HG02973 (cell line): ENCODE results near the gene BOC.

Source experiments
- ATAC-seq: cut with Tn5 transposase; IDR thresholded peaks from one replicate; pipeline ENCODE4 v1.9.1; 2021; ENCODE audit warnings: moderate library complexity; ENCODE audit not compliant: unreplicated experiment

Gene BOC

GRCh38 chr3:113330742-113331141, 119.4 kb downstream of the BOC start:
- no peak for ATAC-seq

GRCh38 chr3:113331187-113331586, 119.8 kb downstream of the BOC start:
- ATAC-seq = no peak
